ENCODE results near the gene NIPSNAP3A.

GRCh38 chr9:104795857-104796256 lies 48.4 kb downstream of the NIPSNAP3A start:
- no peak for TF ChIP-seq CTCF (IDR thresholded peaks at IDR 0.05)
- TF ChIP-seq POLR2A (IDR thresholded peaks at IDR 0.05) = no peak
- TF ChIP-seq POLR2AphosphoS5 (IDR thresholded peaks at IDR 0.05) = no peak

Measured in stomach (tissue), 4 donors.